Gastroesophageal sphincter (tissue), 3 donors: ENCODE data around the gene COX8C.

Experiments
- EP300 ChIP-seq: sonication (generic); formaldehyde crosslinking; IDR thresholded peaks from one replicate; pipeline ENCODE4 v1.6.1; 2017; ENCODE audit warnings: antibody characterized with exemption, mild to moderate bottlenecking
- POLR2A ChIP-seq, 2 donors: fragments of 450-650 bp; IDR thresholded peaks; one replicate each; pipeline ENCODE4 v1.6.1; 2017; ENCODE audit warnings: antibody characterized with exemption in 2 of 2, mild to moderate bottlenecking in 2 of 2, moderate library complexity in 1 of 2
- POLR2AphosphoS5 ChIP-seq: sonication (generic); formaldehyde crosslinking; IDR thresholded peaks from one replicate; pipeline ENCODE4 v1.6.1; 2017; ENCODE audit warnings: antibody characterized with exemption
- TF ChIP-seq, protein P1 (sequence below), 4 experiments: fragments of 200-600 bp in 2 of 4; fragments of 450-650 bp in 2 of 4; sonication (generic) in 1 of 4; IDR thresholded peaks; one replicate each; pipeline ENCODE4 v1.5.1; 2017 to 2019; ENCODE audit warnings: antibody characterized with exemption in 4 of 4, mild to moderate bottlenecking in 2 of 4, moderate library complexity in 2 of 4

DNA sequence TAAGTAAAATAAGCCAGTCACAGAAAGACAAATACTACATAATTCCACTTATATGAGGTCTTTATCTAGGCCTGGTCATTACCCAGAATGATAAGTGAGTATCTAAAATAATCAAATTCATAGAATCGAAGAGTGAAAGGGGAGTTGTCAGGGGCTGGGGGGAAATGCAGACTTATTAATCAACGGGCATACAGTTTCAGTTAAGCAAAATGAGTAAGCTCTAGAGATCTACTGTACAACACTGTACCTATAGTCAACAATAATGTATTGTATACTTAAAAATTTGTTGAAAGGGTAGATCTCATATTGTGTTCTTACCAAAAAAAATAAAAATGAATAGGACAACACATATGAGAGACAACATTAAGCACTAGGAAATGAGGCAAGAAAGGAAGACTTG lies 27.5 kb upstream of the COX8C start:
- TF ChIP-seq, protein P1, sequence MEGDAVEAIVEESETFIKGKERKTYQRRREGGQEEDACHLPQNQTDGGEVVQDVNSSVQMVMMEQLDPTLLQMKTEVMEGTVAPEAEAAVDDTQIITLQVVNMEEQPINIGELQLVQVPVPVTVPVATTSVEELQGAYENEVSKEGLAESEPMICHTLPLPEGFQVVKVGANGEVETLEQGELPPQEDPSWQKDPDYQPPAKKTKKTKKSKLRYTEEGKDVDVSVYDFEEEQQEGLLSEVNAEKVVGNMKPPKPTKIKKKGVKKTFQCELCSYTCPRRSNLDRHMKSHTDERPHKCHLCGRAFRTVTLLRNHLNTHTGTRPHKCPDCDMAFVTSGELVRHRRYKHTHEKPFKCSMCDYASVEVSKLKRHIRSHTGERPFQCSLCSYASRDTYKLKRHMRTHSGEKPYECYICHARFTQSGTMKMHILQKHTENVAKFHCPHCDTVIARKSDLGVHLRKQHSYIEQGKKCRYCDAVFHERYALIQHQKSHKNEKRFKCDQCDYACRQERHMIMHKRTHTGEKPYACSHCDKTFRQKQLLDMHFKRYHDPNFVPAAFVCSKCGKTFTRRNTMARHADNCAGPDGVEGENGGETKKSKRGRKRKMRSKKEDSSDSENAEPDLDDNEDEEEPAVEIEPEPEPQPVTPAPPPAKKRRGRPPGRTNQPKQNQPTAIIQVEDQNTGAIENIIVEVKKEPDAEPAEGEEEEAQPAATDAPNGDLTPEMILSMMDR (IDR thresholded peaks at IDR 0.05), result no peak
- TF ChIP-seq POLR2A (IDR thresholded peaks at IDR 0.05) (no peak), EP300 (no peak), POLR2AphosphoS5 (no peak)
